ENCODE results near the gene AKAP6.

Gene AKAP6

GRCh38 chr14:32847867-32848266 lies 518.8 kb downstream of the AKAP6 start:
- FAIRE-seq = no peak

DNA sequence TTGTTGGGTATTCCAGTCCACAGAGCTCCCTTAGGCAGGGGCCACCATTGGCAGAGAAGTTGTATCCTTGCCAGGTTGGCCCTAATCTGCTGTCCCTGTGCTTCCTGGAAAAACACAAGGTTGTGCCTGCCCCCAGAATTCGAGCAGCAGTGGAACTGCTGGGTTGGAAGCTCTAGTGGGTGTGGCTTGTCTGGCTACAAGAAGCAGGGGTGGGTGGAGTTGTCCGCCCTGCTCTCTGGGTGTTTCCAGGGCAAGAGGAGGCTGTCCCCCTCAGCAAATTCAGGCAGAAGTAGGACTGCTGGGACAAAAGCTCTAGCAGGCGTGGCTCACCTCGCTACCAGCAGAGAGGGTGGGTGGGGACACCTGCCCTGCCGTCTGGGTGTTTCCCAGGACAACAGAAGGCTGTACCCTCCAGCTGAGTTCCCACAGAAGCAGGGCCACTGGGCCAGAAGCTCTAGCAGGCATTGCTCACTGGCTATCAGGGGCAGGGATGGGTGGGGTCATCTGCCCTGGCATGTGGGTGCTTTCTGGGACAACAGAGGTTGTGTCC lies 536.8 kb downstream of the AKAP6 start:
- FAIRE-seq = no peak

- FAIRE-seq = no peak
These were observed 554.1 kb downstream of the AKAP6 start for GRCh38 chr14:32883188-32883587.
